ENCODE results near the gene SORCS1. TPM values are rescaled to one million over a fixed set of nuclear protein-coding genes. Genes with fewer than 3 reads are reported as not detected.

The SORCS1 gene
- total RNA-seq, 2 donors from 2014 or later = not detected

- Mint-ChIP-seq H3K4me3 (no peak overlapping the region), H3K36me3 (ENCODE audit: insufficient read depth in 2 of 2) (no peaks in the 10 kb centered on the region), H3K27ac (no peak overlapping the region), H3K27me3 (ENCODE audit: low read depth) (no peaks in the 10 kb centered on the region), H3K9me3 (peaks cover 2 to 6% of the 10 kb centered on the region in 2 donors), H3K4me1 (ENCODE audit: low read depth) (no peaks in the 10 kb centered on the region)
- no peak for ATAC-seq (replicated peaks in 1 of 2)
- DNase-seq = no peak
Observed at GRCh38 chr10:106560925-106561640, 603.4 kb downstream of the SORCS1 start.

- no peak for DNase-seq
- ATAC-seq (replicated peaks in 1 of 2) = no peak
- Mint-ChIP-seq H3K36me3 (ENCODE audit: insufficient read depth in 2 of 2) (no peaks in the 10 kb centered on the region), H3K27me3 (ENCODE audit: low read depth) (no peaks in the 10 kb centered on the region), H3K4me1 (ENCODE audit: low read depth) (no peaks in the 10 kb centered on the region), H3K4me3 (no peak overlapping the region), H3K27ac (no peak overlapping the region), H3K9me3 (peaks cover 2 to 6% of the 10 kb centered on the region in 2 donors)
Observed at GRCh38 chr10:106559442-106559841, 605.1 kb downstream of the SORCS1 start.

- DNase-seq (no peak), ATAC-seq (replicated peaks in 1 of 2) (no peak)
- H3K36me3 Mint-ChIP-seq (ENCODE audit: insufficient read depth in 2 of 2) = no peaks in the 10 kb centered on the region
- H3K4me1 Mint-ChIP-seq (ENCODE audit: low read depth) = no peaks in the 10 kb centered on the region
- no peaks in the 10 kb centered on the region for H3K27me3 Mint-ChIP-seq (ENCODE audit: low read depth)
- no peak overlapping the region for H3K4me3 Mint-ChIP-seq
- H3K9me3 Mint-ChIP-seq = peaks cover 2 to 5% of the 10 kb centered on the region in 2 donors
- no peak overlapping the region for H3K27ac Mint-ChIP-seq
Observed at GRCh38 chr10:106557951-106558733, 606.4 kb downstream of the SORCS1 start.

- H3K9me3 Mint-ChIP-seq = peaks cover 2 to 4% of the 10 kb centered on the region in 2 donors
Observed at GRCh38 chr10:106557053-106557452, 607.5 kb downstream of the SORCS1 start.

GRCh38 chr10:106555599-106555998 lies 608.9 kb downstream of the SORCS1 start:
- DNase-seq (no peak), ATAC-seq (replicated peaks in 1 of 2) (no peak)
- no peaks in the 10 kb centered on the region for H3K36me3 Mint-ChIP-seq (ENCODE audit: insufficient read depth in 2 of 2)
- H3K9me3 Mint-ChIP-seq = peaks cover 2 to 4% of the 10 kb centered on the region in 2 donors
- no peak overlapping the region for H3K4me3 Mint-ChIP-seq
- H3K27me3 Mint-ChIP-seq (ENCODE audit: low read depth) = no peaks in the 10 kb centered on the region
- H3K4me1 Mint-ChIP-seq (ENCODE audit: low read depth) = no peaks in the 10 kb centered on the region
- H3K27ac Mint-ChIP-seq = no peak overlapping the region

More at GRCh38 chr10:106557053-106557452, 607.5 kb downstream of the SORCS1 start:
- Mint-ChIP-seq H3K4me3 (no peak overlapping the region), H3K36me3 (ENCODE audit: insufficient read depth in 2 of 2) (no peaks in the 10 kb centered on the region), H3K4me1 (ENCODE audit: low read depth) (no peaks in the 10 kb centered on the region), H3K27me3 (ENCODE audit: low read depth) (no peaks in the 10 kb centered on the region), H3K27ac (no peak overlapping the region)
- ATAC-seq (replicated peaks in 1 of 2) (no peak), DNase-seq (no peak)

GRCh38 chr10:106551501-106552062 lies 612.9 kb downstream of the SORCS1 start:
- no peaks in the 10 kb centered on the region for H3K4me1 Mint-ChIP-seq (ENCODE audit: low read depth)
- no peak overlapping the region for H3K4me3 Mint-ChIP-seq
- H3K27me3 Mint-ChIP-seq (ENCODE audit: low read depth) = no peaks in the 10 kb centered on the region
- peaks cover 3 to 6% of the 10 kb centered on the region in 2 donors for H3K9me3 Mint-ChIP-seq
- no peak for ATAC-seq (replicated peaks in 1 of 2)
- DNase-seq = no peak
- no peak overlapping the region for H3K27ac Mint-ChIP-seq
- no peaks in the 10 kb centered on the region for H3K36me3 Mint-ChIP-seq (ENCODE audit: insufficient read depth in 2 of 2)

- no peak overlapping the region for H3K4me3 Mint-ChIP-seq
- H3K9me3 Mint-ChIP-seq = peaks cover 3 to 6% of the 10 kb centered on the region in 2 donors
- no peaks in the 10 kb centered on the region for H3K4me1 Mint-ChIP-seq (ENCODE audit: low read depth)
- DNase-seq (no peak), ATAC-seq (replicated peaks in 1 of 2) (no peak)
- H3K27ac Mint-ChIP-seq = no peak overlapping the region
- no peaks in the 10 kb centered on the region for H3K36me3 Mint-ChIP-seq (ENCODE audit: insufficient read depth in 2 of 2)
- no peaks in the 10 kb centered on the region for H3K27me3 Mint-ChIP-seq (ENCODE audit: low read depth)
Observed at GRCh38 chr10:106548832-106549231, 615.7 kb downstream of the SORCS1 start.

GRCh38 chr10:106547047-106547635 lies 617.4 kb downstream of the SORCS1 start:
- DNase-seq (no peak), ATAC-seq (replicated peaks in 1 of 2) (no peak)
- no peaks in the 10 kb centered on the region for H3K36me3 Mint-ChIP-seq (ENCODE audit: insufficient read depth in 2 of 2)
- H3K4me3 Mint-ChIP-seq = no peak overlapping the region
- peaks cover 3 to 5% of the 10 kb centered on the region in 2 donors for H3K9me3 Mint-ChIP-seq
- H3K4me1 Mint-ChIP-seq (ENCODE audit: low read depth) = no peaks in the 10 kb centered on the region
- no peak overlapping the region for H3K27ac Mint-ChIP-seq
- H3K27me3 Mint-ChIP-seq (ENCODE audit: low read depth) = no peaks in the 10 kb centered on the region

GRCh38 chr10:106542461-106542860 lies 622.0 kb downstream of the SORCS1 start:
- no peak overlapping the region for H3K27ac Mint-ChIP-seq
- no peaks in the 10 kb centered on the region for H3K36me3 Mint-ChIP-seq (ENCODE audit: insufficient read depth in 2 of 2)
- no peaks in the 10 kb centered on the region for H3K4me1 Mint-ChIP-seq (ENCODE audit: low read depth)
- ATAC-seq (replicated peaks in 1 of 2) = no peak
- no peak for DNase-seq
- no peak overlapping the region for H3K4me3 Mint-ChIP-seq
- no peaks in the 10 kb centered on the region for H3K27me3 Mint-ChIP-seq (ENCODE audit: low read depth)
- H3K9me3 Mint-ChIP-seq = peaks cover 0 to 2% of the 10 kb centered on the region in 2 donors

- no peaks in the 10 kb centered on the region for H3K36me3 Mint-ChIP-seq (ENCODE audit: insufficient read depth in 2 of 2)
- no peak overlapping the region for H3K27ac Mint-ChIP-seq
- no peak overlapping the region for H3K4me3 Mint-ChIP-seq
- no peaks in the 10 kb centered on the region for H3K27me3 Mint-ChIP-seq (ENCODE audit: low read depth)
- H3K9me3 Mint-ChIP-seq = no peaks in the 10 kb centered on the region
- H3K4me1 Mint-ChIP-seq (ENCODE audit: low read depth) = no peaks in the 10 kb centered on the region
- DNase-seq = no peak
- ATAC-seq (replicated peaks in 1 of 2) = no peak
Observed at GRCh38 chr10:106540645-106541044, 623.9 kb downstream of the SORCS1 start.

- H3K27ac Mint-ChIP-seq = no peak overlapping the region
- H3K36me3 Mint-ChIP-seq (ENCODE audit: insufficient read depth in 2 of 2) = no peaks in the 10 kb centered on the region
- no peaks in the 10 kb centered on the region for H3K4me1 Mint-ChIP-seq (ENCODE audit: low read depth)
- no peak for DNase-seq
- H3K9me3 Mint-ChIP-seq = no peaks in the 10 kb centered on the region
- H3K4me3 Mint-ChIP-seq = no peak overlapping the region
- ATAC-seq (replicated peaks in 1 of 2) = no peak
- H3K27me3 Mint-ChIP-seq (ENCODE audit: low read depth) = no peaks in the 10 kb centered on the region
Observed at GRCh38 chr10:106537866-106538265, 626.6 kb downstream of the SORCS1 start.

- no peak for ATAC-seq (replicated peaks in 1 of 2)
- no peaks in the 10 kb centered on the region for H3K9me3 Mint-ChIP-seq
- no peaks in the 10 kb centered on the region for H3K4me1 Mint-ChIP-seq (ENCODE audit: low read depth)
- no peak overlapping the region for H3K4me3 Mint-ChIP-seq
- H3K27ac Mint-ChIP-seq = no peak overlapping the region
- H3K27me3 Mint-ChIP-seq (ENCODE audit: low read depth) = no peaks in the 10 kb centered on the region
- H3K36me3 Mint-ChIP-seq (ENCODE audit: insufficient read depth in 2 of 2) = no peaks in the 10 kb centered on the region
- DNase-seq = no peak
Observed at GRCh38 chr10:106535304-106535953, 629.1 kb downstream of the SORCS1 start.

- ATAC-seq (replicated peaks in 1 of 2) = no peak
- H3K27me3 Mint-ChIP-seq (ENCODE audit: low read depth) = no peaks in the 10 kb centered on the region
- H3K4me1 Mint-ChIP-seq (ENCODE audit: low read depth) = no peaks in the 10 kb centered on the region
Observed at GRCh38 chr10:106534441-106534840, 630.1 kb downstream of the SORCS1 start.

More at GRCh38 chr10:106534441-106534840, 630.1 kb downstream of the SORCS1 start:
- DNase-seq = no peak
- no peak overlapping the region for H3K4me3 Mint-ChIP-seq
- no peak overlapping the region for H3K27ac Mint-ChIP-seq
- H3K9me3 Mint-ChIP-seq = no peaks in the 10 kb centered on the region
- no peaks in the 10 kb centered on the region for H3K36me3 Mint-ChIP-seq (ENCODE audit: insufficient read depth in 2 of 2)
